Stimulated activated CD4-positive, alpha-beta T cell treated with anti-CD3 and anti-CD28 coated beads, Interleukin-4, amount 100 ng/mL, for 1 hour (primary cell): Measurements from ENCODE around the gene INPP5B.
"Not testable (repeated sequence)": the region's sequence is repeated elsewhere in the genome, so short reads cannot be mapped to it uniquely, and the experiment has no call there.

Experiments
- DNase-seq: peaks from one replicate; pipeline ENCODE4 v3.0.0-alpha.2; 2020

The INPP5B gene

DNA sequence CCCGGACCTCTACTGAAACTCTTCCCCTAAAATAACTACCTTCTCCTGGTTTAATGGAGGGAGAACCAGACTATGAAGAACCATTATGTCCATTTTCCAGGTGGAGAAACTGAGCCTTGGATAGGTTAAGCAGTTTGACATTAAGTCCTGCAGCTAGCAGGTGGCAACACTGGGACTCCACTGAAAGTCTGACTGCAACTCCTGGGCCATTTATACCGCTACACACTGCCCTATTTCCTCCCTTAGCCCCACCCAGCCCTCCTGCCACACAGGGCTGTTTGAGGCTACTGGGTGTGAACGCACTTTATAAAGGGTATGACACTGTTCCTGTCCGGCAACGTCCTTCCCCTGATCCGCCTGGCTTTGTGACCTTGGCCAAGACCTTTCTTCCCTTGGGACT, 511 bp upstream of the INPP5B start:
- DNase-seq: no peak

DNA sequence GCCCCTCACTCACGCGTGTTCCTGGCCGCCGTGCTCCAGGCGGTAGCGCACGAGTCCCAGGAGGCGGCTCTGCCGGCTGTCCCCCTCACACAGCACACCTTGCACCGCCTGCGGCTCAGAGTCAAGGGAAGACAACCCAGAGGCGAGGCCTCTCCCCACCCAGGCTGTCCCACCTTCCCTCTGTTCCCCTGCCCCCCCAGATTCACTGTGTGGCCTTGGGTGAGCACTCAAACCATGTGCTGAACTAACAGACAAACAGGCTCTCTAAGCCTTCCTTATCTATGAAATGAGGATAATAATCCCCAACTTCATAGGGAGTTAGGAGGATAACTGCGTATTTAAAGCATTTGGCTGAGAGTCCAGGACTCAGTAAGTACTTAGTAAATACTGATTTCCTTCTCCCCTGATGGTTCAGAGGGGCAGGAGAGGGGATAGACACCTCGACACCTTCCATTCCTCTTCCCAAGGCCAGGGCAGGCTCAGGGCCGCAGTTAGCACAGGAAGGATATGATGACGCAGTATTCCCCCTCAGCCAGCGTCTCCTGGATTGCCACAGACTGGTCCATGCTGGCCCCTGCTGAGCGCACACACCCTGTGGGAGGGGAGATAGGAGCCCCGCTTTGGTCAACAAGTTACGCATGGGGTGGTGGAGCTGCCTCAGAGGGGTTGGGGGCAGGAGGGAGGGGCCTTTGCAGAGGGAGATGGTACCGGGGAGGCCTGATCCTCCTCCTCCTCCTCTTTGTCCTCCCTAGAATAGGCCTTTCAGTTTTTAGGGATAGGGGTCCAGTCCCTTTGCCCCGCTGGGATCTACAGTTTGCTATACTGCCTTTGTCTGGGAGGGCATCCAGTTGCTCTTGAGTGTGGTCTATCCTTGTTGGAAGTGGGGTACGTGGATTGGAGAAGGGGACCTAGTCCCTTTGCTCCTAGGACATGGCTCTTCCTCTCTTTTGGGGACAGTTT, 830 bp downstream of the INPP5B start:
- DNase-seq: no peak

DNA sequence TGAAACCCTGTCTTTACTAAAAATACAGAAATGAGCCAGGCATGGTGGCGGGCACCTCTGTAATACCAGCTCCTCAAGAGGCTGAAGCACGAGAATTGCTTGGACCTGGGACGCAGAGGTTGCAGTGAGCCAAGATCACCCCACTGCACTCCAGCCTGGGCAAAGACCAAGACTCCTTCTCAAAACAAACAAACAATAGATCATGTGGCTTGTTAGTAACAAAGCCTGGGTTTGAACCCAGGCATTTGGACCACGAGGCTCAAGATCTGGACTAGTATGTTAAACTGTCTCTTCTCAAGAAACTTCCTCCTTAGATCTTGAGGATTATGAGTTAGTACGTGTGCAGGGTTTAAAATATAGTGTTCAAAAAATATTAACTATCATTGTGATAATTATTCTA, 1.6 kb downstream of the INPP5B start:
- no peak for DNase-seq

GRCh38 chr1:37944816-37945215, 2.0 kb downstream of the INPP5B start:
- DNase-seq: no peak

DNA sequence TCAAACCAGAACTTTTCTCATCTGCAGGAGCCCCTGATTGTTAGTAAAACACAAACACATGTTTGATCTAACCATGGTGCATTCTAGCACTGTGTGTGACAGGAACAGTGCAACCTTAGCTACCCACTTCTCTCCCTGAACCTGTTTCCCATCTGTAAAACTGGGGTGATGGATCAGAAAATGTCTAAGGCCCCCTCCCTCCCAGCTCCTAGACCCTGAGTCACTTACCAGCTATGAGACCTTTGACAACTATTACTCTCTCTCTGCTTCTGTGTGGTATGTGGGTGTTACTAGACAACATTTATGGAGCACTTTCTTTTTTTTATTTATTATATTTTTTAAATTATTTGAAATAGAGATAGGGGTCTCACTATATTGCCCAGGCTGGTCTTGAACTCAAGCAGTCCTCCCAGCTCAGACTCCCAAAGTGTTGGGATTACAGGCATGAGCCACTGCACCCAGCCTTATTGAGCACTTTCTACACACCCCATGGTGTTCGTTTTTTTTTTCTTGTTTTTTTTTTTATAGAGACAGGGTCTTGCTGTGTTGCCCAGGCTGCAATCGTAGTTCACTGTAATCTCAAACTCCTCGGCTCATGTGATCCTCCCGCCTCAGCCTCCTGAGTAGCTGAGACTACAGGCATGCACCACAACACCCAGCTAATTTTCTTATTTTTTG, 2.6 kb downstream of the INPP5B start:
- DNase-seq: no peak

- no peak for DNase-seq
These were observed 6.4 kb downstream of the INPP5B start for GRCh38 chr1:37940299-37940947.

- not testable (repeated sequence) for DNase-seq
These were observed 10.1 kb downstream of the INPP5B start for GRCh38 chr1:37936760-37937159.

- no peak for DNase-seq
These were observed 14.1 kb downstream of the INPP5B start for GRCh38 chr1:37932759-37933158.

DNA sequence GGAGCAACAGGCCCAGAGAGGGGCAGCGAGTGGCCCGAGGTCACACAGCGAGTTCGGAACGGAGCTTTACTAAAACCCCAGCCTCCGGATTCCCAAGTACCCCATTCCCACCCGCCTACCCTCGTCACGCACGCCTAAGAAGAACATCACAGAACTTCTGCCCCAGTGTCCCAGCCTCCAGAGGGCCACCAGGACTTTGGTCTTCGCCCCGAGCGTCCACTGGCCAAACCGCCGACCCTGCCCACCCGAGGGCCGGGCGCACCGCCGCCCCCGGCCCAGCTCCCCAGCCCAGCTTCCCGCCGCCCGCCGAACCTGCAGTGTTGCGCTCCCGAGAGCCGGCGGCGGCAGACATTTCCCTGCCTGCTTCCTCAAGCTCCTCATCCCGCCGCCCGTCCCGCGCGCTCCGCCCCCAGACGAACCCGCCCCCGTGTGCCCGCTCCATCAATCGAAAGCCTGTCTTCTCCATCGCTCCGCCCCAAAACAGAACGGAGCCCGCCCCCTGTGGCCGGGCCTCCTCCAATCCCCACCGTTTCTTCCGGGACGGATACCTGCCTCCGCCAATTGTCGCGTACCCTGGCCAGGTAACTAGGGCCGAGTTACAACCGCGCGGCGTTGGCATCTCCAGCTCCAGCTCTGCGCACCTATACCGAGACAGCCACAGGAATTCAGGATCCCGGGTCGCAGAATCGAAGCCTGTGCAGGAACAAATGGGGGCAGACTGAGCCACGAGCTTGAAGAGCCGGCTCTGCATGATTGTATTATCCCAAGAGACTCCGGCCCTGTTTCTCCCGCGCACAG, 15.3 kb downstream of the INPP5B start:
- peak; percentile 98 for DNase-seq

- DNase-seq: peak; percentile 19
These were observed 15.8 kb downstream of the INPP5B start for GRCh38 chr1:37931102-37931360.

- DNase-seq: peak; percentile 22
These were observed 16.4 kb downstream of the INPP5B start for GRCh38 chr1:37930246-37931101.

- no peak for DNase-seq
These were observed 20.6 kb downstream of the INPP5B start for GRCh38 chr1:37926038-37926924.

DNA sequence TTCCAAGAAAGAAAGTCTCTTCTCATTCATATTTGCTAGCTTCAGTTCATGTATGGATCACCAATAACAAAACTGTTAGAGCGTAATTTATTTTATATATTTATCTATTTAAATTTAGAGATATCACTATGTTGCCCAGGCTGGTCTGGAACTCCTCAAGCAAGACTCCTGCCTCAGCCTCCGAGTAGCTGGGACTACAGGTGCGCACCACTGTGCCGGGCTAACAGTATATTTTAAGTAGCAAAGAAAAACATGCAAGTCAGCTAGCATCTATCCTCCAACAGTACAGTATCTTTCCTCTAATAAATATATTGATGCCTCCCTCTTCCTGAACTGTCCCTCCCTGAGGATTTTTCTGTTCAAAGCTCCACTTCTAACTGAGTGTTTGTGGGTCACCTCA, 21.5 kb downstream of the INPP5B start:
- DNase-seq: no peak

GRCh38 chr1:37923551-37923889, 23.3 kb downstream of the INPP5B start:
- DNase-seq: no peak

- DNase-seq: no peak
These were observed 23.9 kb downstream of the INPP5B start for GRCh38 chr1:37922767-37923550.

- DNase-seq: no peak
These were observed 27.6 kb downstream of the INPP5B start for GRCh38 chr1:37919277-37919676.

DNA sequence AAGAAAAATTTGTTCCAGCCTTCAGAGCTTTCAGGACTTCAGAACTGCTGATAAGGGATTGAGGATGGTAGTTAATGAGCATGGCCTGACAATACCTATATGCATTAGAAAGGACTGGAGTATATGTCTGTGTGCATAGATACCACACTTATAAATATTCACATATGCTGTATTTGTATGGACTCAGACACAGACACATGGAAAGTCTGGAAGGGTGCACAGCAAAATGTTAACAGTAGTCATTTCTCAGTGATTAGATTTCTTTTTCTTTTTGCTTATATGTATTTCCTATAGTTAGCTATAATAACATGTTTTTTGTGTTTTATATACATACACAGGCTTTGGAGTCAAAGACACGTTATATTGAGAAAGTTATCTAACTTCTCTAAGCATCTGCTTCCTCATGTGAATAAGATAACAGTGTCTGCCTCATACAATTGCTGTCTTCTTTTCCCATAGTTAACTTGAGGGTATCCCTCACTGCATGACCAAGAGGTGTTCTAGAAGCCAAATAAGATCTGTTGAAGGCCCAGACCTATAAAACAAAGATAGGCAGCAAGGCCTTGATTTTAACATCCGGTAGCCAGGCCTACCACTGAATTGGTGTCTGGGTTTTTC, 31.3 kb downstream of the INPP5B start:
- no peak for DNase-seq

- DNase-seq: no peak
These were observed 32.0 kb downstream of the INPP5B start for GRCh38 chr1:37914719-37915475.

DNA sequence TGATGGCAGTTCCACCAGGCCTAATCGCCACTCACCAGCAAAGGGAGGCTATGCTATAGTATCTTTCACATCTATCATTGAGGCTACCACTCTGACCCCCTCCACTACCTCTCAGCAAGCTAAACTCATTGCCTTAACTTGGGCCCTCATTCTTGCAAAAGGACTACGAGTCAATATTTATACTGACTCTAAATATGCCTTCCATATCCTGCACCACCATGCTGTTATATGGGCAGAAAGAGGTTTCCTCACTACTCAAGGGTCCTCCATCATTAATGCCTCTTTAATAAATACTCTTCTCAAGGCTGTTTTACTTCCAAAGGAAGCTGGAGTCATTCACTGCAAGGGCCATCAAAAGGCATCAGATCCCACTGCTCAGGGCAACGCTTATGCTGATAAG, 35.4 kb downstream of the INPP5B start:
- DNase-seq: not testable (repeated sequence)
